GM12878 (cell line): ENCODE data around the gene POLA2. TPM values are rescaled to one million over a fixed set of nuclear protein-coding genes. Genes with fewer than 3 reads are reported as not detected.
A peak's percentile ranks its signal among the peaks of the same experiment; 100 is the strongest.

Experiments
- ATAC-seq: fragments of 200-7000 bp; cut with Tn5 transposase; 3 replicates; pipeline ENCODE4 v1.9.1; 2020; ENCODE audit warnings: mild to moderate bottlenecking, moderate library complexity
- BruUV-seq: library from RNA; stranded (reverse); fragments of 400-500 nt; replicated peaks from 2 replicates; lab custom pipeline; 2021; lab: Mats Ljungman, UMichigan
- CTCF ChIA-PET: fragments of 300-600 bp; sonication (Branson Sonifier 250); formaldehyde crosslinking; extraction: SDS; loops from one replicate; lab custom pipeline; 2021; ENCODE audit warnings: inconsistent platforms; lab: Yijun Ruan, JAX
- POLR2A ChIA-PET: fragments of 350-600 bp; formaldehyde crosslinking; extraction: SDS; loops from one replicate; lab custom pipeline; 2021; ENCODE audit warnings: inconsistent platforms; lab: Charles Lee
- RAD21 ChIA-PET: fragments of 300-600 bp; sonication (Branson Sonifier 250); formaldehyde crosslinking; loops from one replicate; lab custom pipeline; 2023; ENCODE audit warnings: antibody characterized with exemption; ENCODE audit not compliant: unreplicated experiment; lab: Charles Lee
- SMC1A ChIA-PET: fragments of 300-600 bp; sonication (Branson Sonifier 250); formaldehyde crosslinking; loops from one replicate; lab custom pipeline; 2023; ENCODE audit not compliant: unreplicated experiment, uncharacterized antibody; lab: Charles Lee
- DNase-seq: peaks from one replicate; pipeline ENCODE4 v3.0.0-alpha.2; 2011; ENCODE audit warnings: low read depth, low spot score
- FAIRE-seq: peaks from 3 replicates; lab custom pipeline; 2011; peaks lifted over from hg19 to GRCh38; lab: Jason Lieb, UNC
- H2AFZ ChIP-seq: 2 replicates; pipeline ENCODE4 v1.6.0; 2011; ENCODE audit warnings: low read depth, low read length, control low read depth; ENCODE audit not compliant: control insufficient read depth
- H3K27ac ChIP-seq: 2 replicates; pipeline ENCODE4 v1.5.1; 2011; ENCODE audit warnings: control low read depth; ENCODE audit not compliant: control insufficient read depth, insufficient read depth
- H3K27me3 ChIP-seq, 2 experiments: replicated peaks in 1 of 2; 2 replicates each; pipeline versions ENCODE4 v1.6.0 to v1.6.1; 2011; ENCODE audit warnings: low read length in 1 of 2; ENCODE audit not compliant: control insufficient read depth in 2 of 2, insufficient read depth in 2 of 2
- H3K36me3 ChIP-seq, 2 experiments: 2 replicates each; pipeline ENCODE4 v1.5.1; 2011; ENCODE audit warnings: low read length in 1 of 2; ENCODE audit not compliant: control insufficient read depth in 2 of 2, insufficient read depth in 2 of 2
- H3K4me1 ChIP-seq: 2 replicates; pipeline ENCODE4 v1.6.1; 2011; ENCODE audit warnings: mild to moderate bottlenecking, low read length, moderate library complexity, mixed read lengths; ENCODE audit not compliant: control insufficient read depth, insufficient read depth
- H3K4me2 ChIP-seq: 2 replicates; pipeline ENCODE4 v1.6.0; 2011; ENCODE audit warnings: control low read depth; ENCODE audit not compliant: control insufficient read depth, insufficient read depth
- H3K4me3 ChIP-seq: fragments of 200-600 bp; sonication (generic); 2 replicates; pipeline ENCODE4 v1.5.1; 2016
- H3K79me2 ChIP-seq: 2 replicates; pipeline ENCODE4 v1.6.0; 2011; ENCODE audit warnings: low read length; ENCODE audit not compliant: control insufficient read depth, insufficient read depth
- H3K9ac ChIP-seq: 2 replicates; pipeline ENCODE4 v1.8.0; 2011; ENCODE audit warnings: low read length, control low read depth, mixed read lengths; ENCODE audit not compliant: control insufficient read depth, insufficient read depth
- H3K9me3 ChIP-seq: replicated peaks from 3 replicates; pipeline ENCODE4 v1.5.1; 2011; ENCODE audit warnings: mild to moderate bottlenecking, low read length; ENCODE audit not compliant: control insufficient read depth, insufficient read depth
- H4K20me1 ChIP-seq: 2 replicates; pipeline ENCODE4 v1.6.0; 2011; ENCODE audit not compliant: control insufficient read depth, insufficient read depth
- BRCA1 ChIP-seq: IDR thresholded peaks from 2 replicates; pipeline ENCODE4 v1.6.1; 2011; ENCODE audit warnings: low read depth, low read length, improper control_type of control experiment
- CTCF ChIP-seq, 3 experiments: IDR thresholded peaks in 2 of 3; conservative IDR thresholded peaks in 1 of 3; 2 replicates each; pipeline ENCODE4 v1.5.1; 2011; ENCODE audit warnings: low read depth in 3 of 3, low read length in 3 of 3, mild to moderate bottlenecking in 3 of 3, control low read depth in 2 of 3, moderate library complexity in 2 of 3, inconsistent platforms in 1 of 3, mixed read lengths in 1 of 3; ENCODE audit not compliant: control insufficient read depth in 2 of 3, insufficient read depth in 1 of 3; ENCODE audit errors: extremely low read depth in 1 of 3
- GATAD2B ChIP-seq: fragments of 450-650 bp; conservative IDR thresholded peaks from 2 replicates; pipeline ENCODE4 v1.6.1; 2017; ENCODE audit warnings: low read depth, mild to moderate bottlenecking, moderate library complexity
- IRF3 ChIP-seq: fragments of 450-650 bp; IDR thresholded peaks from 2 replicates; pipeline ENCODE4 v1.6.1; 2014; ENCODE audit warnings: mild to moderate bottlenecking
- RAD21 ChIP-seq: IDR thresholded peaks from 2 replicates; pipeline ENCODE4 v1.6.1; 2011; ENCODE audit warnings: mild to moderate bottlenecking, low read depth, low read length, moderate library complexity; ENCODE audit not compliant: insufficient read depth
- RB1 ChIP-seq: fragments of 450-650 bp; formaldehyde crosslinking; IDR thresholded peaks from 2 replicates; pipeline ENCODE4 v1.6.1; 2017; ENCODE audit warnings: mild to moderate bottlenecking, borderline replicate concordance
- ZBTB40 ChIP-seq: fragments of 450-650 bp; IDR thresholded peaks from 2 replicates; pipeline ENCODE4 v1.6.1; 2016; ENCODE audit warnings: mild to moderate bottlenecking, moderate library complexity, borderline replicate concordance
- WGBS: methylation state at CpG from one replicate; pipeline ENCODE4 v1.1.6; 2016; ENCODE audit warnings: low lambda C conversion rate; ENCODE audit not compliant: insufficient replicate concordance, insufficient coverage; ENCODE audit errors: missing lambda C conversion rate; 5-methylcytosine and 5-hydroxymethylcytosine counted together
- in situ Hi-C: fragments of 300-500 bp; cut with MboI; formaldehyde crosslinking; loops from 9 replicates; pipeline ENCODE4 v1.14.3; 2018; ENCODE audit warnings: mixed read lengths
- intact Hi-C: fragments of 100-400 bp; cut with micrococcal nuclease; formaldehyde crosslinking; loops from one replicate; pipeline ENCODE4 v1.14.2; 2022; ENCODE audit not compliant: unreplicated experiment
- polyA plus RNA-seq, 11 experiments: library from polyadenylated mRNA; depleted of rRNA in 4 of 11; unstranded in 6 of 11; stranded (reverse) in 5 of 11; fragments of >200 nt; fragmentation: Nextera tagmentation in 4 of 11; fragmentation: Illumina TruSeq in 1 of 11; extraction: Ambion mirVana in 4 of 11; extraction: Trizol in 1 of 11; gene quantifications; 1 replicate in 1 of 11; 2 replicates in 10 of 11; pipeline versions ENCODE4 v1.2.1 to v1.2.3, GENCODE V29; 2011 to 2016; ENCODE audit warnings: inconsistent platforms in 2 of 11, missing spikeins in 2 of 11, low read depth in 1 of 11
- total RNA-seq, 4 experiments: library from RNA; depleted of rRNA in 3 of 4; stranded (reverse); fragments of >200 nt in 3 of 4; fragmentation: Illumina TruSeq in 1 of 4; extraction: Trizol in 1 of 4; gene quantifications; 2 replicates each; pipeline versions ENCODE4 v1.2.1 to v1.2.3, GENCODE V29; 2013 to 2021
- TF ChIP-seq, protein P1 (sequence below): fragments of 450-650 bp; IDR thresholded peaks from 2 replicates; pipeline ENCODE4 v1.6.1; 2017; ENCODE audit warnings: mild to moderate bottlenecking, moderate library complexity

Gene POLA2
- total and polyA plus RNA-seq, 10 of the 15 experiments (the other 5 are each of a cell fraction or from before 2014, with no cell fraction given), result 4.2 to 121 (median 56.2) TPM

- WGBS, result under 1% methylated on average over 51 of the region's 59 CpGs
- peaks cover 0 to 1% of the 10 kb centered on the region in 2 experiments; a peak in 2 of 4 replicates for H3K27me3 ChIP-seq
- FAIRE-seq, result no peak
- ChIA-PET SMC1A (interaction anchor here (0.6 to 11.6 kb wide), 13 partner anchors 14 to 467 kb away, joined by 3 to 180 read pairs (median 4); no protein-coding TSS in a partner anchor), POLR2A (interaction anchor here (0.5 to 3.1 kb wide), 8 partner anchors 14 to 300 kb away, joined by 3 to 29 read pairs (median 5); no protein-coding TSS in a partner anchor), CTCF (interaction anchor here (0.7 to 15.4 kb wide), 40 partner anchors 10 to 1183 kb away, joined by 3 to 351 read pairs (median 5); partner anchors contain the start of genes CDCA5, DPF2, POLA2 and TM7SF2), RAD21 (interaction anchor here (0.8 to 7.9 kb wide), 23 partner anchors 11 to 536 kb away, joined by 3 to 254 read pairs (median 5); partner anchors contain the start of genes DPF2, POLA2 and TM7SF2)
- H4K20me1 ChIP-seq, result no peaks in the 10 kb centered on the region
- H3K9me3 ChIP-seq, result no peaks in the 10 kb centered on the region
- no peaks in the 10 kb centered on the region for H3K79me2 ChIP-seq
- peak overlapping the region; percentile 95 for H3K4me3 ChIP-seq
- peak overlapping the region; percentile 84 for H2AFZ ChIP-seq
- in situ Hi-C loops, result no loop called here
- intact Hi-C loops, result loop anchor here (1.0 to 5.0 kb wide), 4 partner anchors 40 to 197 kb away; no protein-coding TSS in a partner anchor
- peak; percentile 85 for ATAC-seq
- peak overlapping the region; percentile 31; the same call in 1 of the 2 replicates for H3K9ac ChIP-seq
- DNase-seq, result no peak
- no peak overlapping the region for H3K27ac ChIP-seq
- BruUV-seq, result no TSS peak
- H3K4me2 ChIP-seq, result peak overlapping the region; percentile 80
- H3K4me1 ChIP-seq, result no peaks in the 10 kb centered on the region
- no peaks in the 10 kb centered on the region for H3K36me3 ChIP-seq
- TF ChIP-seq IRF3 (no peak), GATAD2B (peak; percentile 93), ZBTB40 (no peak), RAD21 (peak; percentile 67), RB1 (no peak; the same call in 1 of the 2 replicates), BRCA1 (no peak), CTCF (IDR thresholded peaks at IDR 0.05 in 2 of 3, conservative IDR thresholded peaks at IDR 0.05 in 1 of 3; ENCODE audit: control insufficient read depth in 2 of 3, extremely low read depth in 1 of 3, insufficient read depth in 1 of 3, low read depth in 3 of 3, low read length in 3 of 3) (peak; percentile 92 to 96 (median 95))
- TF ChIP-seq, protein P1, sequence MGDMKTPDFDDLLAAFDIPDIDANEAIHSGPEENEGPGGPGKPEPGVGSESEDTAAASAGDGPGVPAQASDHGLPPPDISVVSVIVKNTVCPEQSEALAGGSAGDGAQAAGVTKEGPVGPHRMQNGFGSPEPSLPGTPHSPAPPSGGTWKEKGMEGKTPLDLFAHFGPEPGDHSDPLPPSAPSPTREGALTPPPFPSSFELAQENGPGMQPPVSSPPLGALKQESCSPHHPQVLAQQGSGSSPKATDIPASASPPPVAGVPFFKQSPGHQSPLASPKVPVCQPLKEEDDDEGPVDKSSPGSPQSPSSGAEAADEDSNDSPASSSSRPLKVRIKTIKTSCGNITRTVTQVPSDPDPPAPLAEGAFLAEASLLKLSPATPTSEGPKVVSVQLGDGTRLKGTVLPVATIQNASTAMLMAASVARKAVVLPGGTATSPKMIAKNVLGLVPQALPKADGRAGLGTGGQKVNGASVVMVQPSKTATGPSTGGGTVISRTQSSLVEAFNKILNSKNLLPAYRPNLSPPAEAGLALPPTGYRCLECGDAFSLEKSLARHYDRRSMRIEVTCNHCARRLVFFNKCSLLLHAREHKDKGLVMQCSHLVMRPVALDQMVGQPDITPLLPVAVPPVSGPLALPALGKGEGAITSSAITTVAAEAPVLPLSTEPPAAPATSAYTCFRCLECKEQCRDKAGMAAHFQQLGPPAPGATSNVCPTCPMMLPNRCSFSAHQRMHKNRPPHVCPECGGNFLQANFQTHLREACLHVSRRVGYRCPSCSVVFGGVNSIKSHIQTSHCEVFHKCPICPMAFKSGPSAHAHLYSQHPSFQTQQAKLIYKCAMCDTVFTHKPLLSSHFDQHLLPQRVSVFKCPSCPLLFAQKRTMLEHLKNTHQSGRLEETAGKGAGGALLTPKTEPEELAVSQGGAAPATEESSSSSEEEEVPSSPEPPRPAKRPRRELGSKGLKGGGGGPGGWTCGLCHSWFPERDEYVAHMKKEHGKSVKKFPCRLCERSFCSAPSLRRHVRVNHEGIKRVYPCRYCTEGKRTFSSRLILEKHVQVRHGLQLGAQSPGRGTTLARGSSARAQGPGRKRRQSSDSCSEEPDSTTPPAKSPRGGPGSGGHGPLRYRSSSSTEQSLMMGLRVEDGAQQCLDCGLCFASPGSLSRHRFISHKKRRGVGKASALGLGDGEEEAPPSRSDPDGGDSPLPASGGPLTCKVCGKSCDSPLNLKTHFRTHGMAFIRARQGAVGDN, result no peak
Observed at GRCh38 chr11:65315204-65315865, 53.6 kb downstream of the POLA2 start.
